Tibial artery (tissue), 4 donors: ENCODE measurements around the gene SHROOM3.

ENCODE experiments used
- DNase-seq, 2 donors: peaks; one replicate each; pipeline ENCODE4 v3.0.0-alpha.2; 2019
- H3K27ac ChIP-seq, 2 donors: fragments of 200-600 bp; sonication (generic) in 1 of 2; 1 replicate in 1 of 2; 2 replicates in 1 of 2; pipeline ENCODE4 v1.5.1; 2018 to 2019; ENCODE audit warnings: mild to moderate bottlenecking in 1 of 2
- H3K27me3 ChIP-seq, 2 donors: fragments of 200-600 bp; sonication (generic) in 1 of 2; one replicate each; pipeline versions ENCODE4 v1.5.1 to v1.6.0; 2016 to 2019
- H3K36me3 ChIP-seq, 3 donors: fragments of 200-600 bp; sonication (generic) in 2 of 3; one replicate each; pipeline ENCODE4 v1.5.1; 2016 to 2019; ENCODE audit warnings: mild to moderate bottlenecking in 2 of 3
- H3K4me1 ChIP-seq, 4 donors: fragments of 200-600 bp; sonication (generic) in 2 of 4; 1 replicate in 3 of 4; 2 replicates in 1 of 4; pipeline ENCODE4 v1.5.1; 2016 to 2019
- H3K4me3 ChIP-seq, 2 donors: fragments of 200-600 bp; sonication (generic) in 1 of 2; 1 replicate in 1 of 2; 2 replicates in 1 of 2; pipeline ENCODE4 v1.5.1; 2018 to 2019; ENCODE audit warnings: mild to moderate bottlenecking in 2 of 2
- H3K9me3 ChIP-seq, 3 donors: fragments of 200-600 bp; sonication (generic) in 1 of 3; one replicate each; pipeline ENCODE4 v1.5.1; 2016 to 2019
- intact Hi-C: fragments of 100-400 bp; cut with DNase I; formaldehyde crosslinking; loops from one replicate; pipeline ENCODE4 v1.15.0; 2023; ENCODE audit warnings: low total_unique reads
- TF ChIP-seq, protein P1 (sequence below), 2 experiments: fragments of 200-600 bp in 1 of 2; fragments of 450-650 bp in 1 of 2; IDR thresholded peaks; one replicate each; pipeline ENCODE4 v1.5.1; 2017 to 2019; ENCODE audit warnings: antibody characterized with exemption in 2 of 2, mild to moderate bottlenecking in 1 of 2, moderate library complexity in 1 of 2

SHROOM3 gene

GRCh38 chr4:76558396-76559235 lies 123.6 kb downstream of the SHROOM3 start:
- Histone ChIP-seq H3K4me3 (no peak overlapping the region), H3K27me3 (no peaks in the 10 kb centered on the region), H3K27ac (peak overlapping the region in 1 of 2 donors; percentile 44), H3K9me3 (no peaks in the 10 kb centered on the region), H3K36me3 (no peaks in the 10 kb centered on the region), H3K4me1 (peaks cover 0 to 48% (median 23%) of the 10 kb centered on the region in 4 donors)
- TF ChIP-seq, protein P1, sequence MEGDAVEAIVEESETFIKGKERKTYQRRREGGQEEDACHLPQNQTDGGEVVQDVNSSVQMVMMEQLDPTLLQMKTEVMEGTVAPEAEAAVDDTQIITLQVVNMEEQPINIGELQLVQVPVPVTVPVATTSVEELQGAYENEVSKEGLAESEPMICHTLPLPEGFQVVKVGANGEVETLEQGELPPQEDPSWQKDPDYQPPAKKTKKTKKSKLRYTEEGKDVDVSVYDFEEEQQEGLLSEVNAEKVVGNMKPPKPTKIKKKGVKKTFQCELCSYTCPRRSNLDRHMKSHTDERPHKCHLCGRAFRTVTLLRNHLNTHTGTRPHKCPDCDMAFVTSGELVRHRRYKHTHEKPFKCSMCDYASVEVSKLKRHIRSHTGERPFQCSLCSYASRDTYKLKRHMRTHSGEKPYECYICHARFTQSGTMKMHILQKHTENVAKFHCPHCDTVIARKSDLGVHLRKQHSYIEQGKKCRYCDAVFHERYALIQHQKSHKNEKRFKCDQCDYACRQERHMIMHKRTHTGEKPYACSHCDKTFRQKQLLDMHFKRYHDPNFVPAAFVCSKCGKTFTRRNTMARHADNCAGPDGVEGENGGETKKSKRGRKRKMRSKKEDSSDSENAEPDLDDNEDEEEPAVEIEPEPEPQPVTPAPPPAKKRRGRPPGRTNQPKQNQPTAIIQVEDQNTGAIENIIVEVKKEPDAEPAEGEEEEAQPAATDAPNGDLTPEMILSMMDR (IDR thresholded peaks at IDR 0.05) = no peak
- no peak for DNase-seq
- intact Hi-C loops = no loop called here

DNA sequence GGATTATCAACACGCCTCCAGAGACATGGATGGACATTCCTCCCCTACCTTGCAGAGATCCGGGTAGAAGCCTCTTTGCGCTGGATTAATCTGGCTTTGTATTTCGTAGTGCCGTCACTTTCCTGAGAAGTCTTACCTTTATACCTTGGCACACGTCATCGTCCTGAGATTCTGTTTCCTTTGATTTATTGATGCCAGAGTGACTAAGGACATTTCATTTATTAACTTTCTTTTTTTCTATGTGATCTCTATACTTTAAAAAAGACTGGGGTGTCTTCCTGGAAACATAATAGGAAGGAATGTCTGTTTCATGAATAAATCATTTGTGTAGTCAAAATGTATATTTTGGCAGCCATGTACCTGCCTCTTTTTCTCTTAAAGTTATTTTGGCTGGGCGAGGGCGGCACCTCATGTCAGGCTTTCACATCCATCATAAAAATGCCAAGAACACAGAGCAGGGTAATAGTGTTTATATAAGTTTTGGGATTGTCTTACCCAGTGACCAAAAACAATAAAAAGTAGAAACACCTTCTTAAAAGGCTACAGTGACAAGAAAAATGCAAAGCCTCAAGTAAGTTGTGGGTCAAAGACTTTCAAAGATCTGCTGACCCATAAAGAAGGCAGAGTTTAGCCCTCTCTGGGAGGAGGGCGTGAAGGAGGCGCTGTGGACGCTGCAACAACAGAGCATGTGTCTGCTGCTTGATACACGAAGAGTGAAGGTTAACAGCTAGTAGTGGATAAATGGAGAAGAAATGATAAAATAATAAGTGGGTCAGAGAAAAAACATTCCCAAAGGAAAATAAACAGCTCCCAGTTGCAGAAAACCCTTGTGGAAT lies 124.4 kb downstream of the SHROOM3 start:
- H3K36me3 ChIP-seq = no peaks in the 10 kb centered on the region
- TF ChIP-seq, protein P1 (IDR thresholded peaks at IDR 0.05) = no peak
- H3K4me1 ChIP-seq = peaks cover 0 to 56% (median 31%) of the 10 kb centered on the region in 4 donors
- no peaks in the 10 kb centered on the region for H3K27me3 ChIP-seq
- intact Hi-C loops = no loop called here
- DNase-seq = no peak
- no peak overlapping the region for H3K4me3 ChIP-seq
- no peaks in the 10 kb centered on the region for H3K9me3 ChIP-seq
- peak overlapping the region; percentile 22 to 44 for H3K27ac ChIP-seq

GRCh38 chr4:76562161-76562560 lies 127.1 kb downstream of the SHROOM3 start:
- TF ChIP-seq, protein P1 (IDR thresholded peaks at IDR 0.05) = no peak
- Histone ChIP-seq H3K4me1 (peaks cover 0 to 62% (median 32%) of the 10 kb centered on the region in 4 donors), H3K27me3 (no peaks in the 10 kb centered on the region), H3K36me3 (no peaks in the 10 kb centered on the region), H3K4me3 (no peak overlapping the region), H3K27ac (peak overlapping the region; percentile 73 to 75), H3K9me3 (no peaks in the 10 kb centered on the region)
- no peak for DNase-seq
- intact Hi-C loops = no loop called here

- TF ChIP-seq, protein P1 (IDR thresholded peaks at IDR 0.05) = no peak
- Histone ChIP-seq H3K4me3 (no peak overlapping the region), H3K4me1 (peaks cover 0 to 62% (median 32%) of the 10 kb centered on the region in 4 donors), H3K27ac (peak overlapping the region; percentile 73 to 75), H3K36me3 (no peaks in the 10 kb centered on the region), H3K9me3 (no peaks in the 10 kb centered on the region), H3K27me3 (no peaks in the 10 kb centered on the region)
- intact Hi-C loops = no loop called here
- no peak for DNase-seq
Measured at GRCh38 chr4:76562836-76563453, 127.9 kb downstream of the SHROOM3 start.

DNA sequence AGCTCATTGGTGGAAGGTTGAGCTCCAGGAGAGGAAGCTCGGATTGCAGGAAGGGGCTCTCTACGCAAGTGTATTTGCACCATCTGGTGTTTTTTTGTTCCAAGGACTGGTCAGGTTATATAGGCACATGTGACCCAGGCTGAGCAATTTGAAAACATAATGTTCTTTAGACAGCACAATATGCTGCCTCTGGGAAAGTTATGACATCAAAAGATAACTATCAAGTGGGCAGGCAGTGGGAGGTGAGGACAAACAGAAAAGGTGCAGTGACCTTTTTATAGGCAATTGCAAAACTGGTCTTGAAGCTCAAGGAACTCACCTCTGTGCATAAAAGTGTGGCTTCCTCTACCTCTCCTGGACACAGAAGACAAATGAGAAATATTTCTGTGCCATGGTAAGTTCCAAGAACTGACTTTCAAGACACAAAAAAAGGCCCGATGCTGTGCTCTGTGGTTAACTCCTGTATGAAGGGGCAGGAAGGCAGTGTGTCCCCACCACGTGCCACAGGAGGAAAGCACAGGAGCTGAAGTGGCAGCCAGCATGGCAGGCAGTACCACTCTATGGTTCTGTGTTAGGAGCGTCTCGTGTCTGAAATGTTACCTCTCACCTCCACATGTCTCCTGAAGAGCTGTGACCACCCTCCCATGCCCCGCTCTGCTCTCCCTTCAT lies 128.6 kb downstream of the SHROOM3 start:
- TF ChIP-seq, protein P1 (IDR thresholded peaks at IDR 0.05) = no peak
- no peak for DNase-seq
- Histone ChIP-seq H3K27me3 (no peaks in the 10 kb centered on the region), H3K27ac (peak overlapping the region; percentile 73 to 75), H3K36me3 (no peaks in the 10 kb centered on the region), H3K4me1 (peaks cover 0 to 64% (median 34%) of the 10 kb centered on the region in 4 donors), H3K4me3 (no peak overlapping the region), H3K9me3 (no peaks in the 10 kb centered on the region)
- intact Hi-C loops = no loop called here
